PC-3 (cell line): Measurements from ENCODE around the gene GAS2L1.

Source experiments
- EZH2 ChIP-seq: fragments of 300-600 bp; sonication (generic); IDR thresholded peaks from one replicate; pipeline ENCODE4 v1.6.1; 2017; ENCODE audit warnings: antibody characterized with exemption, mild to moderate bottlenecking, low read length; ENCODE audit not compliant: unreplicated experiment
- EZH2phosphoT487 ChIP-seq: fragments of 300-600 bp; sonication (generic); IDR thresholded peaks from 2 replicates; pipeline ENCODE4 v1.6.1; 2018; ENCODE audit warnings: mild to moderate bottlenecking, antibody characterized with exemption, low read length, borderline replicate concordance
- TF ChIP-seq, protein P1 (sequence below): fragments of 300-600 bp; sonication (generic); conservative IDR thresholded peaks from 2 replicates; pipeline ENCODE4 v1.5.1; 2017; ENCODE audit warnings: antibody characterized with exemption, low read depth, mild to moderate bottlenecking, low read length

DNA sequence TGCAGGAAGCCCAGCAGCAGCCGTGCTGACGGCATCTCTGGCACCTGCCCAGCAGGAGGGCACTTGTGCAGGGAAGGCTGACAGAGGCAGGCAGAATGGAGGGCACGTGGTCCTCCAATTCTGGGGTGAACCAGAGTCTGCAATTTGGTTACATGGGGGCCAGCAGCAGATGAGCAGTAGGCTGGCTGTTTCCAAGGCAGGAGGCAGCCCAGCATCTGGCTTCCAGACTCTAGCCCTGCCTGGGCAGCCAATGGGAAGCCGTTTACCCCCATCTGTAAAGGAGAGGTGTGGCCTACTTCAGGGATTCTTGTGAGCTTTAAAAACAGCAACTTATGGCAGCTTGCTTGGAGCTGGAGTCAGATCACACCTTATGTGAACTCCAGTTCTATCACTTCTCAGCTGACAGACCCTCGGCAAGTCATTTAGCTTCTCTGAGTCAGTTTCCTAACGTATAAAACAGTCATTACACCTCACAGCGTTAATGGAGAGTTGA is 36.9 kb downstream of the GAS2L1 start:
- TF ChIP-seq, protein P1, sequence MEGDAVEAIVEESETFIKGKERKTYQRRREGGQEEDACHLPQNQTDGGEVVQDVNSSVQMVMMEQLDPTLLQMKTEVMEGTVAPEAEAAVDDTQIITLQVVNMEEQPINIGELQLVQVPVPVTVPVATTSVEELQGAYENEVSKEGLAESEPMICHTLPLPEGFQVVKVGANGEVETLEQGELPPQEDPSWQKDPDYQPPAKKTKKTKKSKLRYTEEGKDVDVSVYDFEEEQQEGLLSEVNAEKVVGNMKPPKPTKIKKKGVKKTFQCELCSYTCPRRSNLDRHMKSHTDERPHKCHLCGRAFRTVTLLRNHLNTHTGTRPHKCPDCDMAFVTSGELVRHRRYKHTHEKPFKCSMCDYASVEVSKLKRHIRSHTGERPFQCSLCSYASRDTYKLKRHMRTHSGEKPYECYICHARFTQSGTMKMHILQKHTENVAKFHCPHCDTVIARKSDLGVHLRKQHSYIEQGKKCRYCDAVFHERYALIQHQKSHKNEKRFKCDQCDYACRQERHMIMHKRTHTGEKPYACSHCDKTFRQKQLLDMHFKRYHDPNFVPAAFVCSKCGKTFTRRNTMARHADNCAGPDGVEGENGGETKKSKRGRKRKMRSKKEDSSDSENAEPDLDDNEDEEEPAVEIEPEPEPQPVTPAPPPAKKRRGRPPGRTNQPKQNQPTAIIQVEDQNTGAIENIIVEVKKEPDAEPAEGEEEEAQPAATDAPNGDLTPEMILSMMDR: no peak
- TF ChIP-seq EZH2 (no peak), EZH2phosphoT487 (no peak)
